Raji (cell line): ENCODE data around the gene TBX1.

Experiments
- POLR2A ChIP-seq: IDR thresholded peaks from 2 replicates; pipeline ENCODE4 v1.6.1; 2011; ENCODE audit warnings: low read depth, low read length, control low read depth; ENCODE audit not compliant: insufficient read depth

The TBX1 gene

GRCh38 chr22:19802894-19803735, 42.5 kb downstream of the TBX1 start:
- no peak for TF ChIP-seq POLR2A

- TF ChIP-seq POLR2A = no peak
Observed at GRCh38 chr22:19803736-19804267, 43.2 kb downstream of the TBX1 start.

GRCh38 chr22:19805821-19806212, 45.2 kb downstream of the TBX1 start:
- no peak for TF ChIP-seq POLR2A

- TF ChIP-seq POLR2A = no peak
Observed at GRCh38 chr22:19806213-19807160, 45.9 kb downstream of the TBX1 start.

GRCh38 chr22:19807161-19807913, 46.8 kb downstream of the TBX1 start:
- no peak for TF ChIP-seq POLR2A

GRCh38 chr22:19807914-19808872, 47.6 kb downstream of the TBX1 start:
- no peak for TF ChIP-seq POLR2A

- TF ChIP-seq POLR2A = no peak
Observed at GRCh38 chr22:19808873-19809478, 48.4 kb downstream of the TBX1 start.

- TF ChIP-seq POLR2A = no peak
Observed at GRCh38 chr22:19809741-19810140, 49.2 kb downstream of the TBX1 start.

- no peak for TF ChIP-seq POLR2A
Observed at GRCh38 chr22:19810381-19811201, 50.0 kb downstream of the TBX1 start.

- TF ChIP-seq POLR2A = no peak
Observed at GRCh38 chr22:19811211-19811621, 50.6 kb downstream of the TBX1 start.

GRCh38 chr22:19811811-19812771, 51.5 kb downstream of the TBX1 start:
- no peak for TF ChIP-seq POLR2A
